ENCODE measurements around the gene DHCR24.

Gene DHCR24

DNA sequence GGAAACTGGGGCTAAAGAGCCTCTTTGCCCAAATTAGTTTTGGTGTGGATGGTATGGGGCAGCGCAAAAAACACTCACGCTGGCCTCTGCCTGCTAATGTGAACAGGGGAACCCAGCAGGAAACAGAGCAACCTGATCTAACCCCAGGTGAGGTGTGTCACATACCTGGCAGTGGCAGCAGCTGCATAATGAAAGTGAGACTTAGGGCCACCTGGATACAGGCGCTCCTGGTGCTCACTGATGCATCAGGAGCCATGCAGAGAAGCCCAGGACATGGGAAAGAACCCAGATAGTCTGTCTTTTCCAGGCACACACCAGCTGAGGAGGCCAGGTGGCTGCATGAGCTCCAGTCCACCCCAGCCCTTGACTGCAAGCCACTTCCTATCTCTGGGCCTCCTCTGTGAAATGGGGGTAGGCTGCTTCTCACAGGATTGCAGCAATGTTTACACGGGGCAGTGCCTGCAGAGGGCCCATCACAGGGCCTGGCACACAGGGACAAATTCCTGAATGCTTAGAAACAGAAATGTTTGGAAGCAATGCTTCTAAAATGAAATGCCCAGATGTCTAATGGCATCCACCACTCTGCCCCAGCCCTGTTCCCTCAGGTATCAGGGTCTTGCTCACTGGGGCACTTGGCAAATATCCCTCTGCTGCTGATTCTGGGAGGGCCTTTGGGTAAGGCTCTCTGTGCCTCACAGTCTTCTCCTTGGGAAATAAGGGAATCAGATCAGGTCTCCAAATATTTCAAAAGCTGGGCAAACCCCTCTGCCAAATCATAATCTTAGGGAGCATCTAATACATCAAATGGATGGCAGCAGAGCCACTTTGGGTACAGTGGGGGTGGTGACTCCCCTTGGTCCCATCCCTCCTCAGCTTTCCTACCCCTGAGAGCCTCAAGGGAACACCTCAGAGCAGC lies 19.9 kb downstream of the DHCR24 start:
- TF ChIP-seq, protein P1, sequence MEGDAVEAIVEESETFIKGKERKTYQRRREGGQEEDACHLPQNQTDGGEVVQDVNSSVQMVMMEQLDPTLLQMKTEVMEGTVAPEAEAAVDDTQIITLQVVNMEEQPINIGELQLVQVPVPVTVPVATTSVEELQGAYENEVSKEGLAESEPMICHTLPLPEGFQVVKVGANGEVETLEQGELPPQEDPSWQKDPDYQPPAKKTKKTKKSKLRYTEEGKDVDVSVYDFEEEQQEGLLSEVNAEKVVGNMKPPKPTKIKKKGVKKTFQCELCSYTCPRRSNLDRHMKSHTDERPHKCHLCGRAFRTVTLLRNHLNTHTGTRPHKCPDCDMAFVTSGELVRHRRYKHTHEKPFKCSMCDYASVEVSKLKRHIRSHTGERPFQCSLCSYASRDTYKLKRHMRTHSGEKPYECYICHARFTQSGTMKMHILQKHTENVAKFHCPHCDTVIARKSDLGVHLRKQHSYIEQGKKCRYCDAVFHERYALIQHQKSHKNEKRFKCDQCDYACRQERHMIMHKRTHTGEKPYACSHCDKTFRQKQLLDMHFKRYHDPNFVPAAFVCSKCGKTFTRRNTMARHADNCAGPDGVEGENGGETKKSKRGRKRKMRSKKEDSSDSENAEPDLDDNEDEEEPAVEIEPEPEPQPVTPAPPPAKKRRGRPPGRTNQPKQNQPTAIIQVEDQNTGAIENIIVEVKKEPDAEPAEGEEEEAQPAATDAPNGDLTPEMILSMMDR (IDR thresholded peaks at IDR 0.05; ENCODE audit: control extremely low read depth, extremely low read depth, low read depth, missing control alignments), result no peak
- POLR2A ChIA-PET, result no interaction called here
- DNase-seq (ENCODE audit: extremely low spot score), result no peak
- CTCF ChIA-PET, result interaction anchor here (1.1 kb wide), 1 partner anchor 11 kb away, joined by 3 read pairs; no protein-coding TSS in a partner anchor

DNA sequence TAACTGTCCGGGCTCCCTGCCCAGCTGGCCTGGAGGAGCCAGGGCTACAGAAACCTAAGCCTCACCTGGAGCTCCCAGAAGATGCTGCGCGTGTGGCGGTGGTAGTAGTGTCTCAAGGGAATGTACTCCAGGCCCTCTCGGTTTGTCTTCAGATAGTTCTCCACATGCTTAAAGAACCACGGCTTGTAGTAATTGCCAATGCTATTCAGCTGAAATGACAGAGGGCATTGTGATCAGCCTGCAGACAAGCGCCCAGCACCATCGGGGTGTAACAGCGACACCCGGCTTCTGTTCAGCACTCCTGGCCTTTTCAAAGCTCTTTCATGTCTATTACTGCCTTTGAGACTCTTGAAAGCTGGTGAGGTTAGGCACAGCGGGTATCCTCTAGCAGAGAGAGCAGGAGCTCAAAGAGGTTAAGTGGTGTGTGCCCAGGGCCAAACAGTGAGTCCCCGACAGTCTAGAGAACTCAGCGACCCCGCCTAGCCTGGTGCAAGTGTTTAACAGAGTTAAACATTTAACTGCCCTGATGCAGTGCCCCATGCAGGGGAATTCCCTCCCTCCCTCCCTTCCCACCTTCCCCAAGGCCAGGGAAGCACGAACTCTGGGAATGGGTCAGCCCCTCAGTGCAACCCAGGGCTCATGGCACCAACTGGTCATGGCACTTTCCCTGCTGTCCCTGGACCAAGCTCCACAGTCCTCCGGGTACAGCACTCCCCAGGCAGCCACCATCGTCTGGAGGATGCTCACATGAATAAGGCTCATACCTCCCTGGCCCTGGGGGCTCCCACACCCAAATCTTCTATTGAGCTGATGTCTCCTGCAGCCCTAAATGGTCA lies 21.5 kb downstream of the DHCR24 start:
- TF ChIP-seq, protein P1 (IDR thresholded peaks at IDR 0.05; ENCODE audit: control extremely low read depth, extremely low read depth, low read depth, missing control alignments), result no peak
- no peak for DNase-seq (ENCODE audit: extremely low spot score)
- ChIA-PET POLR2A (no interaction called here), CTCF (interaction anchor here (0.8 to 1.4 kb wide), 3 partner anchors 8 to 85 kb away, joined by 3 to 5 read pairs (median 3); partner anchors contain the start of gene TTC22)

DNA sequence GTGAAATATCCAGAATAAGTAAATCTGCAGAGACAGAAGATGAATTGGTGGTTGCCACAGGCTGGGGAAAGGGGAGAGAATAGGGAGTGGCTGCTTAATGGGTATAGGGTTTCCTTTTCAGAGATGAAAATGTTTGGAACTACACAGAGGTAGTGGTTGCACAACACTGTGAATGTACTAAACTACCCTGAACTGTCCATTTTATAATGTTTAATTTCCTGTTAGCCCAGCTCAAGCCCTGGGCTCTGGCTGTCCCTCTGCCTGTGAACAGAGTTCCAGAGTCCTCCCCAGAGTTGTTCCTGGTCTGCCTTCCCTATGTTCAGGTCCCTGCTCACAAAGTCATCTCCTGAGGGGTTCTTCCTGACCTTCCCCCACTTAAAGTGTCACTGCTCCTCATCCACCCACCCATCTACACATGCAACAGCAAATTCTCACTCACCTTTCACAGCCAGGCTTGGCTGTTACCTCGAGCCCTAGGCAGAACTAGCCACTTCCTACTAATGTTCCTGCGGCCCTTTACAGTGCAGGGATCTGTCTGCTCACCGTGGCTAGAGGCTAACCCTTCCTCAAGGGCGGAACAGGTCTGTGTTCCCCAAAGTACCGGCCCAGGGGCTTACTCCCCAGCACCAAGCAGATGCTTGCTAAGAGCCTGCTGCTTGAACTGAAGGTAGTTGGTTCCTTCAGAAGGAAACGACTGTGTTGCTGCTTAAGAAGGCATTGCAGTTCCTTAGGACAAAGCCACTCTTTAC lies 22.4 kb downstream of the DHCR24 start:
- ChIA-PET CTCF (interaction anchor here (0.8 to 1.4 kb wide), 3 partner anchors 9 to 86 kb away, joined by 3 to 5 read pairs (median 3); partner anchors contain the start of gene TTC22), POLR2A (no interaction called here)
- DNase-seq (ENCODE audit: extremely low spot score), result no peak
- TF ChIP-seq, protein P1 (IDR thresholded peaks at IDR 0.05; ENCODE audit: control extremely low read depth, extremely low read depth, low read depth, missing control alignments), result no peak

DNA sequence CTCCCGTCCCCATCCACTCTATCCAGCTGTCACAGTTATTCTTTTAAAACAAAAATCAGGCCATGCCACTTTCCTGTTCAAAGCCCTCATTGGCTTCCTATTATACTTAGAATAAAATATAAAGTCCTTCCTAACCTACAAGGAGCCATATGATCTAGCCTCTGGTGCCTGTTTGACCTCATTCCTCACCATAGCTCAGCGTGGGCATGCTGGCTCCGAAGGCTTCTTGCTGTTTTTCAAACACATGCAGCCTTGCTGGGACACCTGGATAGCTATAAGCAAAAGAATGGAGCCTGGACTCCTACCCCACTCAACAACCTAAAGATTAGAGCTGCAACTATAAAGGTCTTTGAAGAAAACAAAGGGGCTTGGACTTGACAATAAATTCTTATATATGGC lies 23.7 kb downstream of the DHCR24 start:
- no peak for DNase-seq (ENCODE audit: extremely low spot score)
- ChIA-PET POLR2A (no interaction called here), CTCF (no interaction called here)
- TF ChIP-seq, protein P1 (IDR thresholded peaks at IDR 0.05; ENCODE audit: control extremely low read depth, extremely low read depth, low read depth, missing control alignments), result no peak

DNA sequence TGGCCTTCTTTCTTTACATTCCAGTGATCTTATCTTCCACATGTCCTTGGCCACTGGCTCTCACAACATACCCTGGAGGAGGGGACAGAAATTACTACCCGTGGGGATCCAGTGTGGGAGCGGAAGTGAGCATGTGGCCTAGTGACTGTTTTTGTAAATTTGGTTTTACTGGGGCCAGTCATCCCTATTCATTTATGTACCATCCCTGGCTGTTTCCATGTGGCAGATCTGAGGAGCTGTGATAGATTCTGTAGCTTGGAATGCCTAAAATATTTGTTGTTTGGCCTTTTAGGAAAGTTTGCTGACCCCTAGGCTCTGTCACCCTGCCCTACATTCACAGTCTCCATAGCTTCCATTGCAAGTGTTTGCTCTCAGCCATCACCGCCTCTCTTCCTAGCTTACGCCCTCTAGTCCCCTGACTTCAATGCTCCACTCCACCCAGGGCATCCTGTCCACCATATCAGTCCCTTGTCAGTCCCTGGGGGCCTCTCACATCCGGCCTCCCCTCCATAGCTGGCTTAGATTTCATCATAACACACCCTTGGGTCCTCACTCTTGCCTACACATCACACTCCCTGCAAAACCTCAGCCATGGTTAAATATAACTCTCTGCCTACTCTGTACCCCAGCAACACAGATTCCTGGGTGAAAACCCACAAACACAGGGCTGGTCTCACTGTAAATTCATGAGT lies 25.8 kb downstream of the DHCR24 start:
- TF ChIP-seq, protein P1 (IDR thresholded peaks at IDR 0.05; ENCODE audit: control extremely low read depth, extremely low read depth, low read depth, missing control alignments), result no peak
- ChIA-PET POLR2A (no interaction called here), CTCF (no interaction called here)
- no peak for DNase-seq (ENCODE audit: extremely low spot score)

All from GM10248 (cell line).